Fibroblast of lung (primary cell): Measurements from ENCODE around the gene TMPO.

Experiments
- CTCF ChIP-seq, 2 donors: IDR thresholded peaks in 1 of 2; conservative IDR thresholded peaks in 1 of 2; 1 replicate in 1 of 2; 2 replicates in 1 of 2; pipeline ENCODE4 v1.5.1; 2011 to 2012; ENCODE audit warnings: low read length in 2 of 2, control low read depth in 1 of 2, inconsistent platforms in 1 of 2, low read depth in 1 of 2, mild to moderate bottlenecking in 1 of 2
- EZH2 ChIP-seq: IDR thresholded peaks from 2 replicates; pipeline ENCODE4 v1.5.1; 2012; ENCODE audit warnings: low read length, control low read depth, mild to moderate bottlenecking; ENCODE audit errors: missing control alignments

- TF ChIP-seq CTCF (conservative IDR thresholded peaks at IDR 0.05 in 1 of 2, IDR thresholded peaks at IDR 0.05 in 1 of 2; ENCODE audit: low read depth in 1 of 2, low read length in 2 of 2) = no peak
- no peak for TF ChIP-seq EZH2
These were observed 46.3 kb upstream of the TMPO start for GRCh38 chr12:98469109-98469508.
